ENCODE data around the gene FUBP3.

The FUBP3 gene

DNA sequence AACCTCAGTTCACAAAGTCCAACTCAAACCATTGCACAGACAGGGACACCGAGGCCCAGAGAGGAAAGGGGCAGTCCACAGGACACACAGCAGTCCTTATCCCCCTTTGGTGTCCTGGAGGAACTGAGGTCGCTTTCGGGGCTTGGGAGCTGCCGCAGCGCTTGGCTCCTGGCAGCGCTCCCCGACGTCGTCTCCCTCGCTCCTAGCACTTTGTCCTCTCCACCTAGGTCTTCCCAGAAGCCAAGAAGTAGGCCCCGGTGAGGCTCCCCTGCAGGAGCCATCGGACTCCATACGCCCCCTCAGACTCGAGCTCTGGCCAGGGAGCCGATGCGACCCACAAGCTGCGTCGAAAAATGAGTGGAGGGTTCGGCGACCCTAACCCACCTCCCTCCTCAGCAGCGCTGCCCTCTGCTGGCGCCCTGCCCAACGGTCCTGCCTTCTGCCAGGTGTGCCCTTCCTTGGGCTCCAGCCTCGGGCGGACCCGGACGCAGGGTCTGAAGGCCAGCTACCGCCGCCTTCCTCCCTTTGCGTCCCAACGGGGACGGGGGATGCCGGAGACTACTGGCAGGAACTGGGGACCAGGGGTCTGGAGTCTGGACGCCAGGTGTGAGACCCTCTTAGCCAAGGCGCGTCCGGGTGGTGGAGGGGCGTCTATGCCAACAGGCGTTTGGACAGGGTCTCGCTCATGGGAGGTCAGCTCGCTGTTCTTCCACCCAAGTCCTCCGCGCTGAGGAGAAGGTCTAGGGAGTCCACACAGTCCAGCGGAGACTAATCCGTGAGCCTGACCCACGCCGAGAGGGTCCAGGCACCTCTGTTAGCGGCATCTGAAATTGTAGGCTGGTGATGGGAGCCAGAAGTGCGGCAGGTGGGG, 83.0 kb downstream of the FUBP3 start:
- TF ChIP-seq GATA2 (IDR thresholded peaks at IDR 0.05; ENCODE audit: low read depth, low read length) = no peak
- TF ChIP-seq GATA3 (IDR thresholded peaks at IDR 0.05; ENCODE audit: low read depth, low read length) = no peak

DNA sequence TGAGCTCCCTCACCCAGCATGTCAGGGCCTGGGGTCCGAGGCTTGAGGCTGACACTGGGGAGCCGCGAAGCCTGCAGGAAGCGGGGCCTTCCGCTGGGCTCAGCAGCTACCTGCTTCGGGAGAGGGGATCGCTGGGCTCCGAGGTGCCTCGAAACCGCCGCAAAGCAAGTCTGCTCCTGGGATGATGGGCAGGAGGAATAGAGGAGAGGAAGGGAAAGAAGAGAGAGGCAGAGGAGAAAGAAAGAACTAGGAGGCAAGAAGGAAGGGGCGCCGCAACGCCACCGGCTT, 83.5 kb downstream of the FUBP3 start:
- no peak for TF ChIP-seq GATA3 (IDR thresholded peaks at IDR 0.05; ENCODE audit: low read depth, low read length)
- no peak for TF ChIP-seq GATA2 (IDR thresholded peaks at IDR 0.05; ENCODE audit: low read depth, low read length)

DNA sequence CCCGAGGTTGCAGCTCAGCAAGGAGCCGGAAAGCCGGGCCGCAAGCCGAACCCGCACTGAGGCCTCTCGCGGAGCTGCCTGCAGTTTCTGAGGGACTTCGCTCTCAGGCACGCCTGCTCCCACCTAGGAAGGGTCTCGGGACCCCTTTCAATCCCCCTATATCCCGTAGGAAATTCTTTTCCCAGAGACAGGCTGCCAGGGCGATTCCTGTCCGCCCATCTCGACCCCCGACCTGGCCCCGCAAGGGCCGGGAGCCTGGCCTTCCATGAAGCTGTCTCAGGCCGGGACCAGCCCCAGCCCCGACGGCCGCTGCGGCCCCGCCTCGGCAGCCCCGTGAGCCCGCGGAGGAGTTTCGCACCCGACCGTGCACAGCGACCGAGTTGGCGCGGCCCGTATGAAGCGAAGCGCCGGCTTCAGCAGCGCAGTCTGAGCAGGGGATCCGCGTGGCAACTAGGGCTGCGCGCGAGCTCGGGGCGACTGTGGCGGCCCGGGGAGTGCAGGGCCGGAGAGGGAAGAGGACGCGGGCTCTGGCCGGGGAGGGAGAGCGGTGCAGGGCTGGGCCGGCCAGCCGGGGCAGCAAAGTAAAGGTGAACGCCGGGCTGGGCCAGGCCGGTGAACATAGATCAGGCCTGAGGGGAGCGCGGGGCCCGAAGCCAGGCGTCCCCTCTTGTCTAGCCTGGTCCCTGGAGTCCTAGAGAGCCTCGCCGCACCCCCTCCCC, 84.0 kb downstream of the FUBP3 start:
- no peak for TF ChIP-seq GATA2 (IDR thresholded peaks at IDR 0.05; ENCODE audit: low read depth, low read length)
- TF ChIP-seq GATA3 (IDR thresholded peaks at IDR 0.05; ENCODE audit: low read depth, low read length) = no peak

DNA sequence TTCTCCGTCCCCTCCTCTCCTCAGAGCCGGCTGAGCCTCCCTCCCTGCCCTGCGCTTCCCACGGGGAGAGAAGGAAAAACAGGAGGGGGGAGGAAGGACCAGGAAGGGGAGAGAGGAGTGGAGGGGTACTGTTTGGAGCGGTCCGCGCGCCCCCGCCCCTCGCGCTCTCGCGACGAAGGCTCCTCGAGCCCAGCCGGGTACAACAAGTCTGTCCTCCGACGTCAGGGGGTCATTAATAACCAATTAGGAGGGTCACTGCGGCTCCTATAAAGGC, 84.5 kb downstream of the FUBP3 start:
- no peak for TF ChIP-seq GATA3 (IDR thresholded peaks at IDR 0.05; ENCODE audit: low read depth, low read length)
- TF ChIP-seq GATA2 (IDR thresholded peaks at IDR 0.05; ENCODE audit: low read depth, low read length) = no peak

DNA sequence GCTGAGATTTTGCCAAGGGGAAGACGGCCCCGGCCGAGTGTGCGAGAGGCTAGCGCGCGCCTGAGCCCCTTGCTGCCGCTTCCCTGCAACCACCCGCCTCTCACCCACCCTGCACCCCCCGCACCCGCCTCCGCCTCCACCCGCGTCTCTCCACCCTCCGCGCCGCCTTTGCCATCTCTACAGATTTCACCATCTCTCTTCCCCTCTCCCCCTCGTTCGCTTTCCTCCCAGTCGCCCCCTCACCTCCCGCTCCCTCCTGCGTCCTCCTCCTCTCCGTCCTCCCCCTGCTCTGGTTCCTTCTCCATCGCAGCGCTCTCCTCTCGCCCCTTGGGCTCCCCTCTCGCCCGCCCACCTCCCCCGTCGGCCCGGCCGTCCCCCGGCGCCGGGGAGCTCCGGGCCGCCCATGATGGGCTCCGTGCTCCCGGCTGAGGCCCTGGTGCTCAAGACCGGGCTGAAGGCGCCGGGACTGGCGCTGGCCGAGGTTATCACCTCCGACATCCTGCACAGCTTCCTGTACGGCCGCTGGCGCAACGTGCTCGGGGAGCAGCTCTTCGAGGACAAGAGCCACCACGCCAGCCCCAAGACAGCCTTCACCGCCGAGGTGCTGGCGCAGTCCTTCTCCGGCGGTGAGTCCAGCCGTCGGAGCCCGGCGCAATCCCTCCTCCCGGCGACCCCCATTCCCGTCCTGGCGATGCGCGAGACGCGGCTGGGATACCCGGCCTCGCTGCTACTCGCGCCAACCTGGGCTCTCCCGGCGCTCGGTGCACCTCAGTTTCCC, 85.1 kb downstream of the FUBP3 start, which contains the start of gene PRDM12:
Gene PRDM12, plus strand, starts transcription at position 344 of the 778 bp plus-strand sequence. Its CDS starts 60 bp downstream, at position 404.
- no peak for TF ChIP-seq GATA2 (IDR thresholded peaks at IDR 0.05; ENCODE audit: low read depth, low read length)
- TF ChIP-seq GATA3 (IDR thresholded peaks at IDR 0.05; ENCODE audit: low read depth, low read length) = no peak

DNA sequence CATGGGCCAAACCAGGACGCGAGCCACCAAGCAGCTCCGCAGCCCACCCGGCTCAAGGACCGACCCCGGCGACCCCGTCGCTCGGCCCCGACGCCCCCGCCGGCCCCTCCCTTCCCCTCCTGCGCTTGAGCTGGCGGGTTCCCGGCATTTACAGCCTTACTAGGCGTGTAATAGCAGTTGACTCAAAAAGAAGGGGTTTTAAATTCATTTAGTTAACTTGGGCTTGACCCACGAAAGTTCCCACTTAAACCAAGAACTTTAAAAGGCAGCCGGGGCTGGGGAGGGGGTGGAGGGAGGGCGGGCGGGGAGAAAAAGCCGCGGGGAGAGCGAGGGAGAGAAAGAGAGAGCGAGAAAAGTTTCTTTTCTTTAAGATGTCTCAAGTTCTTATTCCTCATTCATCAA, 85.7 kb downstream of the FUBP3 start:
- TF ChIP-seq GATA3 (IDR thresholded peaks at IDR 0.05; ENCODE audit: low read depth, low read length) = no peak
- TF ChIP-seq GATA2 (IDR thresholded peaks at IDR 0.05; ENCODE audit: low read depth, low read length) = no peak

DNA sequence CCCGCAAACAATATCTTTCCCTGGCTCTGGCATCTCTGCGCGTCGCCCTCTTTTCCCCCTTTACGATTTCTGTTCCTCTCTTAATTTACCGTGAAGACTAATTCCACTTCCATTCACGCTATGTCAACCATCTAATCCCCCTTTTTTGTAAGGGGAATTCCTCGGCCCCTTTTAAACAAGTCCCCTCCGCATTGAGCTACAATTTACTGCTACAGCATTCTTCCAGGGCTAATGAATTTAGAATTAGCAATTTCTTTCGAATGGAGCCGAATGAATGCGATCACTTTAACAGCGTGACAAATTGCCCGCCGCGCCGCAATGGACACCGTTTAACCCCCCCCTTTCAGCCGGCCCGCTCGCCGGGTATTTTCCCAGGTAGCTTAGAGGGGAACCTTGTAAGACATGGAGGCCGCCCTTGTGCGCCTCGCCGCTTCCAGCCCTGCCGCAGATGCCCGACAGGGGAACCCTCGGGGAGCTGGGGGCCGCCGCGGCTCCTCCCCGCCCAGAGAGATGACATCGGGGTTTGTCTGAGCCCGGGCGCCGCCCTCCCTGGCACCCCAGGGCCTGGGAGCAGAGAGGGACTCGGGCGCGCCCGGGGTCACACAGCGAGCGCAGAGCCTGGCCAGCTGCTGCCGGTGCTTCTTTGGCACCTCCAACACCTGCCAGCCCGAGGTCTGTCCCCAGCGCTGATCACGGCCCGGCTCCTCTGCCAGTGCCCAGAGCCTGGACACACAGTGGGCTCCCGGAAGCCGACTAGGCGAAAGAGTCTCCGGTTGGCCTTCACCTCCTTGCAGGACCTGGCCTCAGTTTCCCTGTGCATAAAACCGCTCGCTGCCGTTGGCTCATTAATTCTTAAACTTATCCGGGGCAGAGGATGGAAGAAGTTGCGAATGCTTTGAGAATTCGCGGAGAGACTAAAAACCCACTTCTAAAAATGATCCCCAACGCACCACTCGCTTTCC, 86.3 kb downstream of the FUBP3 start:
- no peak for TF ChIP-seq GATA3 (IDR thresholded peaks at IDR 0.05; ENCODE audit: low read depth, low read length)
- no peak for TF ChIP-seq GATA2 (IDR thresholded peaks at IDR 0.05; ENCODE audit: low read depth, low read length)

DNA sequence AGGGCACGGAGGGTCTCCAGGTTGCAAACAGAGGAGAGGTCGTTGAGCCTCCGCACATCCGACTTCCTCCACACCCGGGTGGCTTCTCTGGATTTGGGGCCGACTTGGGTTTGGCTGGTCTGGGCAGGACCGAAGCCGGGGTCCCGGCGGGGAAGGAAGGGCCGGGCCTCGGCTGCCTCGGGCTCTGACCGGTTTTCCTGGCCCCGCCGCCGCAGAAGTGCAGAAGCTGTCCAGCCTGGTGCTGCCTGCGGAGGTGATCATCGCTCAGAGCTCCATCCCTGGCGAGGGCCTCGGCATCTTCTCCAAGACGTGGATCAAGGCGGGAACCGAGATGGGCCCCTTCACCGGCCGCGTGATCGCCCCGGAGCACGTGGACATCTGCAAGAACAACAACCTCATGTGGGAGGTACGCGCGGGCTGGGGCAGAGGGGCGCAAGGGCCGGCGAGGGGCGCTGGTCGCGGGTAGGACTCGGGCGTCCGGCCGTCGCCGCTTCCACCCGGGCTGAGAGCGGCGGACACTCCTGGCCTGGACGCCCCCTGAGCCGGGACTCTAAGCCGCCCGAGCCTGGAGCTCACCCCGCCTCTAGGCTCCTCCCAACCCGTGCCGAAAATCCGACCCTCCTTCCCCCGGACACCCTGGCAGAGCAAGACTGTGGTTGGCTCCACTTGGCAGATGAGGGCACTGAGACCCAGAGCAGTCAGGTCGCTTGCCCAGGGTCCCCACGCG, 87.2 kb downstream of the FUBP3 start:
- no peak for TF ChIP-seq GATA2 (IDR thresholded peaks at IDR 0.05; ENCODE audit: low read depth, low read length)
- no peak for TF ChIP-seq GATA3 (IDR thresholded peaks at IDR 0.05; ENCODE audit: low read depth, low read length)

DNA sequence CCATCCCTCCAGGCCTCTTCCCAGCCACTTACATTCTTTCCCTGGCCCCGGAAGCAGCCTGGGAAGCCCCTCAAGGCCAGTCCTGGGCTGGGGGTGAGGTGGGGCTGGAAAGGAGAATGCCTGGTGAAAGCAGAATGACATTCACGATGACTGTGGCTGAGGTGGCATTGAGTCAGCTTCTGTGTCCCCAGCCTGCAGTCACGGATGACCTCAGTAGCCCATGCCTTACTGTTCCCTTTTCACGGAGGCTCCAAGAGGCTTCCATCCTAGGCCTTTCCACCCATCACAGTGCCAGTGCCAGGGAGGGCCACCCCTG, 87.7 kb downstream of the FUBP3 start:
- no peak for TF ChIP-seq GATA3 (IDR thresholded peaks at IDR 0.05; ENCODE audit: low read depth, low read length)
- TF ChIP-seq GATA2 (IDR thresholded peaks at IDR 0.05; ENCODE audit: low read depth, low read length) = no peak

DNA sequence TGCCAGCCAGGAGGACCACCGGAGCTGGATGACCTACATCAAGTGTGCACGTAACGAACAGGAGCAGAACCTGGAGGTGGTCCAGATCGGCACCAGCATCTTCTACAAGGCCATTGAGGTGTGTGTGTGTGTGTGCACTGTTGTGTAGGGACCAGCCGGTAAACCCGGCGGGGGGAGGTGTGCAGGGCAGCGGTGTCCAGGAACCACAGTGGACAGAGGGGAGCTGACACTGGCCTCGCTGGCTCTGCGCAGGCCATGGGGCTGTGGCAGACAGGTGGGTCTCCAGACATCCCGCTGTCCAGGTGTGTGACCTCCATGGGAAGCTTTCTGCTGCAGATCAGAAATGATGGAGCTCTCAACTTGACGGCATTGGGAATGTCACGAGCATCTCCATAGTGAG, 88.8 kb downstream of the FUBP3 start:
- TF ChIP-seq GATA2 (IDR thresholded peaks at IDR 0.05; ENCODE audit: low read depth, low read length) = no peak
- no peak for TF ChIP-seq GATA3 (IDR thresholded peaks at IDR 0.05; ENCODE audit: low read depth, low read length)

DNA sequence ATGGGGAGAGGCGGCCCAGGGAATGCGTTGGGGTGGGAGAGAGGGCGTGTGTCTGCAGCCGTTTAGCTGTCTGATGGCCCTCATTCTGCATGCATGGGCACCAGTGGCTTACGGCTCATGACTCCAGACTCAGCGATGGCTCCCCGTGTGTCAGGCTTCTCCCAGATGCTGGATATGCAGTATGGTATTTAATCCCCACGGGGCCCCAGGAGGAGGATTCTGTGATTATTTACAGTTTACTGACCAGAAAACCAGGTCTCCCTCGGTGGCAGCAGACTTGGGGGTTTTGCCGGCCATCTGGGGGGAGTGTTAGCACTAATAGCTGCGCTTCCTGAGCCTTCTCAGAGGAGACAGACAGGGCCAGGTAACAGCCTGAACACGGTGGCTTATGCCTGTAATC, 89.3 kb downstream of the FUBP3 start:
- TF ChIP-seq GATA3 (IDR thresholded peaks at IDR 0.05; ENCODE audit: low read depth, low read length) (no peak), GATA2 (IDR thresholded peaks at IDR 0.05; ENCODE audit: low read depth, low read length) (no peak)

DNA sequence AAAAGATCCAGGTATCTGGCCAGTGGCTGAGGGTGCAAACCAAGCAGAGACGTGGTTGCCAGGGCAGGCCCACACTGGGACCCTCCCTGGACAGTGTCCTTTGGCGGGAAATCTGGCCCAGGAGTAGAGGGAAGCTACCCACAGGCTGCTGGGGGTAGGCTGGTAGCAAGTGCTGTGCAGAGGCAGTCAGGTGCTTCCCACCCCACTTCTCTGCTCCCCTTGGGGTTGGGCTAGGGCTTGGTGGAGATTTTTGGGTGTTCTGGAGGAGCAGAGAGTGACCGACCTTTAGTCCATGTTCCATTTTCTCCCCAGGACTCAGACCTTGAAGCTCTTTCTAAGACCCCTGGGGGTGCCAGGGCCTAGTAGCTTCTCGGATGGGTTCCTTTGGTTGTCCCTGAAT, 90.6 kb downstream of the FUBP3 start:
- TF ChIP-seq GATA3 (IDR thresholded peaks at IDR 0.05; ENCODE audit: low read depth, low read length) (no peak), GATA2 (IDR thresholded peaks at IDR 0.05; ENCODE audit: low read depth, low read length) (no peak)

DNA sequence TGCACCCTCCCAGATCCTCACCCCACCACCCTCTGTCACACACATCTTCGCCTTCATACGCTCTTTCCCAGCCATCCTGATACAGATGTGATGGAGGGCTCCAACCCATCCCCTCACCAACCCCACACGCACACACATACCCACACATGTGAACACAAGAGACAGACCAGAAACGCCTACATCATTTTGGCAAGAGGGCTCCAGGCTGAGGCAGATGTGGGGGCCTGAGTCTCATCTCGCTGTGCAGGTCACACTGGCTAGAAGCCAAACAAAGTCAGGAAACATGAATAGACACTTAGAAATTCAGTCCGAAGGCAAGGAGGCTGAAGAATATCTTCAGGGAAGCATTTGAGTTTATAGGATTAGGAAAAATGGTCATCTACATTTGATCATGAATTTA, 91.3 kb downstream of the FUBP3 start:
- TF ChIP-seq GATA3 (IDR thresholded peaks at IDR 0.05; ENCODE audit: low read depth, low read length) (no peak), GATA2 (IDR thresholded peaks at IDR 0.05; ENCODE audit: low read depth, low read length) (no peak)
